ENCODE data around the gene ZFAND3. TPM values are rescaled to one million over a fixed set of nuclear protein-coding genes. Genes with fewer than 3 reads are reported as not detected.

Gene ZFAND3
- polyA plus RNA-seq, 1 donor from 2014 or later = 19.7 TPM

DNA sequence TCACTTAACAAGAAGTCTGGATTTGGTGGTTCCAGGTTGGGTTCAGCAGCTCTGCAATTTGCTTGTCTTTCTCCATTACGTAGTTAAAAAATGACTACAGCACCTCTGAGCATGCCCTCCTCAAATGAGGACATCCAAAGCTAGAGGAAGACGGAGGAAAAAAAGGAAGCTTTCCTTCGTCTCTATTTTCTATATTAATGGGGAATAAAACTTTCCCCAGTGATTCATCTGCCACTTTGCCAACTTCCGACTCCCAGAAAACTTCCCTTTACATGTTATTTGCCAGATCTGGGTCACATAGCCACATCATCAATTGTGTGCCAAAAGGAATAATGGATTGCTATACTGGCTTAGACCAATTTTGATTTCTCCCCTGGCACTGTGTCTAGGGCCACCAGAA, 69.5 kb downstream of the ZFAND3 start:
- H3F3A ChIP-seq (ENCODE audit: insufficient read depth, low read length, poor library complexity, severe bottlenecking) = no peaks in the 10 kb centered on the region
- no peak overlapping the region for H3K27ac ChIP-seq (ENCODE audit: low read length)
- H3K79me2 ChIP-seq (replicated peaks; ENCODE audit: insufficient read depth, low read length) = peaks cover 1% of the 10 kb centered on the region
- no peaks in the 10 kb centered on the region for H4K20me1 ChIP-seq (ENCODE audit: insufficient read depth)
- H3K9ac ChIP-seq (ENCODE audit: low read length) = no peak overlapping the region
- H3K9me2 ChIP-seq (ENCODE audit: insufficient read depth, low read length) = no peaks in the 10 kb centered on the region
- H3K9me3 ChIP-seq (ENCODE audit: low read length) = no peaks in the 10 kb centered on the region
- H3K4me2 ChIP-seq (ENCODE audit: low read length) = no peak overlapping the region
- H3K4me3 ChIP-seq (ENCODE audit: low read length) = no peak overlapping the region
- no peak for TF ChIP-seq RAD21 (conservative IDR thresholded peaks at IDR 0.05)
- TF ChIP-seq SMC3 (conservative IDR thresholded peaks at IDR 0.05; ENCODE audit: poor library complexity) = no peak
- H3K36me3 ChIP-seq (ENCODE audit: insufficient read depth, low read length) = no peaks in the 10 kb centered on the region
- no peak overlapping the region for H2AFZ ChIP-seq (ENCODE audit: low read depth, low read length)
- no peaks in the 10 kb centered on the region for H3K27me3 ChIP-seq (ENCODE audit: insufficient read depth, low read depth, low read length)

DNA sequence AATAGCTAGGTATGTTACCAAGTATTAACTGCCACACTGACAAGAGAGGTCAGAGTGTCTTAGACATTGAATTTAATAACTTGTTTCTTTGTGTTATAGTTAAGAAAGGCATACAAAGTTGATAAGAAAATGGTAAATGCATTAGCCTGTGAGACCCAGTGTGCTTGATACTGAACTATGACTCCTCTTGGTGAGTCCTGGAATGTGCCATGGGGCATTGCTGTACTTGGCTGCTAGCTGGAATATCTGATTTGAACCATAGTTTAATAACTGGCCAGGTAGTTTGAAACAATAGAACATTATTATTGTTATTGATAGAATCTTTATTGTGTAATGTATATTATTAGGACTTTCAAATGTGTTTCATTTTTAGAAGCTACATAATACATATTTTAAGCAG, 70.0 kb downstream of the ZFAND3 start:
- no peaks in the 10 kb centered on the region for H3K27me3 ChIP-seq (ENCODE audit: insufficient read depth, low read depth, low read length)
- H3F3A ChIP-seq (ENCODE audit: insufficient read depth, low read length, poor library complexity, severe bottlenecking) = no peaks in the 10 kb centered on the region
- H3K36me3 ChIP-seq (ENCODE audit: insufficient read depth, low read length) = no peaks in the 10 kb centered on the region
- no peak overlapping the region for H2AFZ ChIP-seq (ENCODE audit: low read depth, low read length)
- H3K27ac ChIP-seq (ENCODE audit: low read length) = no peak overlapping the region
- H3K4me3 ChIP-seq (ENCODE audit: low read length) = no peak overlapping the region
- H3K9me3 ChIP-seq (ENCODE audit: low read length) = no peaks in the 10 kb centered on the region
- H3K79me2 ChIP-seq (replicated peaks; ENCODE audit: insufficient read depth, low read length) = peaks cover 5% of the 10 kb centered on the region
- no peaks in the 10 kb centered on the region for H4K20me1 ChIP-seq (ENCODE audit: insufficient read depth)
- TF ChIP-seq RAD21 (conservative IDR thresholded peaks at IDR 0.05) (no peak), SMC3 (conservative IDR thresholded peaks at IDR 0.05; ENCODE audit: poor library complexity) (no peak), POLR2AphosphoS5 (IDR thresholded peaks at IDR 0.05) (no peak)
- H3K4me2 ChIP-seq (ENCODE audit: low read length) = no peak overlapping the region
- no peaks in the 10 kb centered on the region for H3K9me2 ChIP-seq (ENCODE audit: insufficient read depth, low read length)
- H3K9ac ChIP-seq (ENCODE audit: low read length) = no peak overlapping the region

DNA sequence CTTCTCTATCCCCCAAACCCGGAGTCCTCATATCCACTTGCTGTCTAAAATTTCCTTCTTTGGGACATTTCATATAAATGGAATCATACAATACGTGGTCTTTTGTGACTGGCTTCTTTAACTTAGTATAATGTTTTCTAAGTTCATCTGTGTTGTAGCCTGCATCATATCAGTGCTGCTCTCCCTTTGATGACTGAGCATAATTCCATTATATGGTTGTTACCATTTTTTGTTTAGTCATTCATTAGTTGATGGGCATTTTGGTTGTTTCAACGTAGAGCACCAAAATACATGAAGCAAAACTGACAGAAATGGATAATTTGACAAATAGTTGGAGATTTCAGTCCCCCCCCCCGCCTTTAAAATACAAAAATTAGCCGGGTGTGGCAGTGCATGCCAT, 71.5 kb downstream of the ZFAND3 start:
- Histone ChIP-seq H3K9ac (ENCODE audit: low read length) (no peak overlapping the region), H2AFZ (ENCODE audit: low read depth, low read length) (no peak overlapping the region), H4K20me1 (ENCODE audit: insufficient read depth) (no peaks in the 10 kb centered on the region), H3K4me2 (ENCODE audit: low read length) (no peak overlapping the region), H3K4me3 (ENCODE audit: low read length) (no peak overlapping the region), H3K79me2 (replicated peaks; ENCODE audit: insufficient read depth, low read length) (peaks cover 13% of the 10 kb centered on the region), H3K9me2 (ENCODE audit: insufficient read depth, low read length) (no peaks in the 10 kb centered on the region), H3K27ac (ENCODE audit: low read length) (no peak overlapping the region), H3F3A (ENCODE audit: insufficient read depth, low read length, poor library complexity, severe bottlenecking) (no peaks in the 10 kb centered on the region), H3K9me3 (ENCODE audit: low read length) (no peaks in the 10 kb centered on the region), H3K27me3 (ENCODE audit: insufficient read depth, low read depth, low read length) (no peaks in the 10 kb centered on the region), H3K36me3 (ENCODE audit: insufficient read depth, low read length) (no peaks in the 10 kb centered on the region)
- no peak for TF ChIP-seq RAD21 (conservative IDR thresholded peaks at IDR 0.05)
- no peak for TF ChIP-seq MXI1 (conservative IDR thresholded peaks at IDR 0.05; ENCODE audit: poor library complexity, severe bottlenecking)
- no peak for TF ChIP-seq EP300 (conservative IDR thresholded peaks at IDR 0.05; ENCODE audit: poor library complexity, severe bottlenecking)
- TF ChIP-seq, protein P1, sequence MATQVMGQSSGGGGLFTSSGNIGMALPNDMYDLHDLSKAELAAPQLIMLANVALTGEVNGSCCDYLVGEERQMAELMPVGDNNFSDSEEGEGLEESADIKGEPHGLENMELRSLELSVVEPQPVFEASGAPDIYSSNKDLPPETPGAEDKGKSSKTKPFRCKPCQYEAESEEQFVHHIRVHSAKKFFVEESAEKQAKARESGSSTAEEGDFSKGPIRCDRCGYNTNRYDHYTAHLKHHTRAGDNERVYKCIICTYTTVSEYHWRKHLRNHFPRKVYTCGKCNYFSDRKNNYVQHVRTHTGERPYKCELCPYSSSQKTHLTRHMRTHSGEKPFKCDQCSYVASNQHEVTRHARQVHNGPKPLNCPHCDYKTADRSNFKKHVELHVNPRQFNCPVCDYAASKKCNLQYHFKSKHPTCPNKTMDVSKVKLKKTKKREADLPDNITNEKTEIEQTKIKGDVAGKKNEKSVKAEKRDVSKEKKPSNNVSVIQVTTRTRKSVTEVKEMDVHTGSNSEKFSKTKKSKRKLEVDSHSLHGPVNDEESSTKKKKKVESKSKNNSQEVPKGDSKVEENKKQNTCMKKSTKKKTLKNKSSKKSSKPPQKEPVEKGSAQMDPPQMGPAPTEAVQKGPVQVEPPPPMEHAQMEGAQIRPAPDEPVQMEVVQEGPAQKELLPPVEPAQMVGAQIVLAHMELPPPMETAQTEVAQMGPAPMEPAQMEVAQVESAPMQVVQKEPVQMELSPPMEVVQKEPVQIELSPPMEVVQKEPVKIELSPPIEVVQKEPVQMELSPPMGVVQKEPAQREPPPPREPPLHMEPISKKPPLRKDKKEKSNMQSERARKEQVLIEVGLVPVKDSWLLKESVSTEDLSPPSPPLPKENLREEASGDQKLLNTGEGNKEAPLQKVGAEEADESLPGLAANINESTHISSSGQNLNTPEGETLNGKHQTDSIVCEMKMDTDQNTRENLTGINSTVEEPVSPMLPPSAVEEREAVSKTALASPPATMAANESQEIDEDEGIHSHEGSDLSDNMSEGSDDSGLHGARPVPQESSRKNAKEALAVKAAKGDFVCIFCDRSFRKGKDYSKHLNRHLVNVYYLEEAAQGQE (IDR thresholded peaks at IDR 0.05; ENCODE audit: borderline replicate concordance) = no peak
- TF ChIP-seq SMC3 (conservative IDR thresholded peaks at IDR 0.05; ENCODE audit: poor library complexity) = no peak
- TF ChIP-seq TAF1 (IDR thresholded peaks at IDR 0.05; ENCODE audit: low read depth) = no peak
- TF ChIP-seq POLR2AphosphoS5 (IDR thresholded peaks at IDR 0.05) = no peak
- TF ChIP-seq EZH2 (IDR thresholded peaks at IDR 0.05; ENCODE audit: borderline replicate concordance, insufficient read depth, low read length, poor library complexity, severe bottlenecking) = no peak
- TF ChIP-seq, protein P2, sequence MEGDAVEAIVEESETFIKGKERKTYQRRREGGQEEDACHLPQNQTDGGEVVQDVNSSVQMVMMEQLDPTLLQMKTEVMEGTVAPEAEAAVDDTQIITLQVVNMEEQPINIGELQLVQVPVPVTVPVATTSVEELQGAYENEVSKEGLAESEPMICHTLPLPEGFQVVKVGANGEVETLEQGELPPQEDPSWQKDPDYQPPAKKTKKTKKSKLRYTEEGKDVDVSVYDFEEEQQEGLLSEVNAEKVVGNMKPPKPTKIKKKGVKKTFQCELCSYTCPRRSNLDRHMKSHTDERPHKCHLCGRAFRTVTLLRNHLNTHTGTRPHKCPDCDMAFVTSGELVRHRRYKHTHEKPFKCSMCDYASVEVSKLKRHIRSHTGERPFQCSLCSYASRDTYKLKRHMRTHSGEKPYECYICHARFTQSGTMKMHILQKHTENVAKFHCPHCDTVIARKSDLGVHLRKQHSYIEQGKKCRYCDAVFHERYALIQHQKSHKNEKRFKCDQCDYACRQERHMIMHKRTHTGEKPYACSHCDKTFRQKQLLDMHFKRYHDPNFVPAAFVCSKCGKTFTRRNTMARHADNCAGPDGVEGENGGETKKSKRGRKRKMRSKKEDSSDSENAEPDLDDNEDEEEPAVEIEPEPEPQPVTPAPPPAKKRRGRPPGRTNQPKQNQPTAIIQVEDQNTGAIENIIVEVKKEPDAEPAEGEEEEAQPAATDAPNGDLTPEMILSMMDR (IDR thresholded peaks at IDR 0.05; ENCODE audit: poor library complexity, severe bottlenecking) = no peak

All from neural cell (in vitro differentiated cells).